Right cardiac atrium (tissue), 5 donors: Measurements from ENCODE around the gene PLPP4. TPM values are rescaled to one million over a fixed set of nuclear protein-coding genes. Genes with fewer than 3 reads are reported as not detected.
A peak's percentile ranks its signal among the peaks of the same experiment; 100 is the strongest.

Source experiments
- ATAC-seq, 2 donors: fragments of 200-7000 bp; cut with Tn5 transposase; one replicate each; pipeline versions ENCODE4 v1.8.0 to v1.9.1; 2020; ENCODE audit warnings: moderate library complexity in 2 of 2, mild to moderate bottlenecking in 1 of 2
- DNase-seq, 3 donors: peaks; one replicate each; pipeline ENCODE4 v3.0.0-alpha.2; 2020
- H3K27ac ChIP-seq: one replicate; pipeline ENCODE4 v1.5.1; 2013; ENCODE audit warnings: mild to moderate bottlenecking, low read length, control low read depth, moderate library complexity
- H3K27me3 ChIP-seq: one replicate; pipeline ENCODE4 v1.6.1; 2013; ENCODE audit not compliant: control insufficient read depth, insufficient read depth
- H3K4me1 ChIP-seq: one replicate; pipeline ENCODE4 v1.6.1; 2013; ENCODE audit warnings: low read length; ENCODE audit not compliant: control insufficient read depth, insufficient read depth
- H3K4me3 ChIP-seq: one replicate; pipeline ENCODE4 v1.5.1; 2013; ENCODE audit warnings: low read length, control low read depth
- H3K9me3 ChIP-seq: one replicate; pipeline ENCODE4 v1.6.1; 2013; ENCODE audit warnings: low read length; ENCODE audit not compliant: control insufficient read depth
- WGBS: extraction: QIAGEN DNeasy Blood & Tissue Kit; methylation state at CpG from one replicate; pipeline ENCODE4 v1.1.7; 2013; 5-methylcytosine and 5-hydroxymethylcytosine counted together
- intact Hi-C, 4 donors: fragments of 100-400 bp; cut with DNase I; formaldehyde crosslinking; loops; one replicate each; pipeline versions ENCODE4 v1.11.0 to v1.14.0; 2022 to 2023
- polyA plus RNA-seq: library from polyadenylated mRNA; stranded (reverse); fragments of 200-250 nt; gene quantifications from one replicate; pipeline ENCODE4 v1.2.3, GENCODE V29; 2013
- total RNA-seq, 4 donors: library from RNA; stranded (reverse); fragmentation: NEBNext Ultra II Directional; extraction: Animal tissue kit (Norgen Biotek cat#: 25700); gene quantifications; one replicate each; pipeline ENCODE4 v1.2.1, GENCODE V29; 2021
- donor health status: healthy with polysubstance abuse.
- donor health status: DM: no; HTN: yes; CAD: no.
- donor health status: DM: no; HTN: no; CAD: no.
- donor health status: DM: no; HTN: yes; CAD: no; lungs with severe emphysema.
- donor health status: DM: yes; HTN: yes; CAD: no.

The PLPP4 gene
- total and polyA plus RNA-seq, 5 donors: 0.09 TPM; not detected in 4

GRCh38 chr10:120613180-120613579 is 156.2 kb downstream of the PLPP4 start:
- no peaks in the 10 kb centered on the region for H3K4me1 ChIP-seq
- no peaks in the 10 kb centered on the region for H3K9me3 ChIP-seq
- no peak overlapping the region for H3K4me3 ChIP-seq
- ATAC-seq (no peak), DNase-seq (no peak)
- intact Hi-C loops: no loop called here
- H3K27me3 ChIP-seq: no peaks in the 10 kb centered on the region
- H3K27ac ChIP-seq: no peak overlapping the region
- WGBS: 75% methylated on average over 3 of the region's 3 CpGs

GRCh38 chr10:120614680-120615079 is 157.7 kb downstream of the PLPP4 start:
- no peak for DNase-seq
- intact Hi-C loops: no loop called here
- ATAC-seq: no peak
- no peaks in the 10 kb centered on the region for H3K4me1 ChIP-seq
- H3K27me3 ChIP-seq: no peaks in the 10 kb centered on the region
- H3K27ac ChIP-seq: no peak overlapping the region
- H3K9me3 ChIP-seq: no peaks in the 10 kb centered on the region
- H3K4me3 ChIP-seq: no peak overlapping the region

- Histone ChIP-seq H3K27me3 (no peaks in the 10 kb centered on the region), H3K4me1 (no peaks in the 10 kb centered on the region), H3K9me3 (no peaks in the 10 kb centered on the region), H3K27ac (no peak overlapping the region), H3K4me3 (no peak overlapping the region)
- DNase-seq (no peak), ATAC-seq (no peak)
- intact Hi-C loops: no loop called here
- 52% methylated on average over 3 of the region's 3 CpGs for WGBS
Observed at GRCh38 chr10:120616311-120616911, 159.4 kb downstream of the PLPP4 start.

- no peak overlapping the region for H3K4me3 ChIP-seq
- 42% methylated on average over 1 of the region's 1 CpG for WGBS
- no peaks in the 10 kb centered on the region for H3K4me1 ChIP-seq
- H3K9me3 ChIP-seq: no peaks in the 10 kb centered on the region
- DNase-seq (no peak), ATAC-seq (peak in 1 of 2 donors; percentile 34)
- no peaks in the 10 kb centered on the region for H3K27me3 ChIP-seq
- intact Hi-C loops: no loop called here
- no peak overlapping the region for H3K27ac ChIP-seq
Observed at GRCh38 chr10:120628197-120628596, 171.2 kb downstream of the PLPP4 start.

- intact Hi-C loops: no loop called here
- ATAC-seq: no peak
- H3K4me3 ChIP-seq: no peak overlapping the region
- H3K27ac ChIP-seq: no peak overlapping the region
- no peaks in the 10 kb centered on the region for H3K4me1 ChIP-seq
- H3K27me3 ChIP-seq: no peaks in the 10 kb centered on the region
- no peak for DNase-seq
- no peaks in the 10 kb centered on the region for H3K9me3 ChIP-seq
- 40% methylated on average over 1 of the region's 1 CpG for WGBS
Observed at GRCh38 chr10:120630266-120630665, 173.2 kb downstream of the PLPP4 start.

GRCh38 chr10:120632047-120632446 is 175.0 kb downstream of the PLPP4 start:
- H3K27ac ChIP-seq: no peak overlapping the region
- ATAC-seq: no peak
- 71% methylated on average over 1 of the region's 1 CpG for WGBS

GRCh38 chr10:120632942-120633341 is 175.9 kb downstream of the PLPP4 start:
- intact Hi-C loops: no loop called here
- ATAC-seq (no peak), DNase-seq (no peak)
- Histone ChIP-seq H3K4me1 (no peaks in the 10 kb centered on the region), H3K4me3 (no peak overlapping the region), H3K9me3 (no peaks in the 10 kb centered on the region), H3K27ac (no peak overlapping the region), H3K27me3 (no peaks in the 10 kb centered on the region)
- 56% methylated on average over 3 of the region's 3 CpGs for WGBS

More at GRCh38 chr10:120632047-120632446, 175.0 kb downstream of the PLPP4 start:
- intact Hi-C loops: no loop called here
- Histone ChIP-seq H3K4me3 (no peak overlapping the region), H3K27me3 (no peaks in the 10 kb centered on the region), H3K4me1 (no peaks in the 10 kb centered on the region), H3K9me3 (no peaks in the 10 kb centered on the region)
- DNase-seq: no peak

- ATAC-seq (no peak), DNase-seq (no peak)
- Histone ChIP-seq H3K27me3 (no peaks in the 10 kb centered on the region), H3K4me3 (no peak overlapping the region), H3K4me1 (no peaks in the 10 kb centered on the region), H3K9me3 (no peaks in the 10 kb centered on the region), H3K27ac (no peak overlapping the region)
- intact Hi-C loops: no loop called here
- 77% methylated on average over 12 of the region's 12 CpGs for WGBS
Observed at GRCh38 chr10:120634659-120635058, 177.6 kb downstream of the PLPP4 start.
